Epithelial cell of esophagus (primary cell): ENCODE measurements around the gene SLC43A1.

Source experiments
- DNase-seq: peaks from one replicate; pipeline ENCODE4 v3.0.0; 2010; ENCODE audit warnings: low read depth
- H3K4me3 ChIP-seq: 2 replicates; pipeline ENCODE4 v1.5.1; 2011; ENCODE audit warnings: mild to moderate bottlenecking, low read length, control low read depth
- CTCF ChIP-seq: IDR thresholded peaks from 2 replicates; pipeline ENCODE4 v1.5.1; 2011; ENCODE audit warnings: low read depth, mild to moderate bottlenecking, low read length, control low read depth, inconsistent platforms; ENCODE audit not compliant: insufficient read depth; ENCODE audit errors: missing control alignments

The SLC43A1 gene

GRCh38 chr11:57490456-57491248, 24.9 kb downstream of the SLC43A1 start:
- no peak overlapping the region for H3K4me3 ChIP-seq
- no peak for TF ChIP-seq CTCF
- peak; percentile 76 for DNase-seq

- no peak for TF ChIP-seq CTCF
- H3K4me3 ChIP-seq: no peak overlapping the region
- no peak for DNase-seq
Measured at GRCh38 chr11:57487920-57488659, 27.4 kb downstream of the SLC43A1 start.

GRCh38 chr11:57487021-57487778, 28.3 kb downstream of the SLC43A1 start:
- no peak overlapping the region for H3K4me3 ChIP-seq
- no peak for TF ChIP-seq CTCF
- no peak for DNase-seq

GRCh38 chr11:57485217-57485990, 30.1 kb downstream of the SLC43A1 start:
- H3K4me3 ChIP-seq: no peak overlapping the region
- no peak for TF ChIP-seq CTCF
- peak; percentile 29 for DNase-seq

- no peak overlapping the region for H3K4me3 ChIP-seq
- TF ChIP-seq CTCF: no peak
- DNase-seq: no peak
Measured at GRCh38 chr11:57484141-57484710, 31.3 kb downstream of the SLC43A1 start.

- no peak for TF ChIP-seq CTCF
- DNase-seq: no peak
- no peak overlapping the region for H3K4me3 ChIP-seq
Measured at GRCh38 chr11:57483562-57483918, 32.0 kb downstream of the SLC43A1 start.
